Measurements from ENCODE around the gene TSPYL1. TPM values are rescaled to one million over a fixed set of nuclear protein-coding genes. Genes with fewer than 3 reads are reported as not detected.

Gene TSPYL1
- total RNA-seq, 1 experiment from 2014 or later: 70.3 TPM

DNA sequence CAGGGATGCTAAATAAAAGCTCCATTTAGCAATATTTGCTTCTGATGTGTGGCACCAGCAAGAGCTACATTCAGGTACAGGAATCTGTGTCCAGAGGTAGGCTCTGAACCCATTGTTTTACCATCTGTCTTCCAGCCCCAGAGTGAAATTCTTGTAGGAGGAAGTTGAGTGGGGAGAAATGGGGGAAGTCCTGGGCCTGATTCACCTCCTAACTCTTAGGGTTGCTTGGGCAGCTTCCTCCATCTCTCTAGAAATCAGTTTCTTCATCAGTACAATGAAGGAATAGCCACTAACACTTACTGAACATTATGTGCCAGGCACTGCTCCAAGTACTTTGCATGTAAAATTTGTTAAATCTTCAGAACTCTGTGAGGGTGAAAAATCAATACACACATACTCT lies 35.1 kb upstream of the TSPYL1 start:
- ATAC-seq: no peak
- ChIA-PET RAD21 (ENCODE audit: low non-redundant PET in 1 of 2, low total read pairs in 2 of 2, uncharacterized antibody in 2 of 2, unreplicated experiment in 2 of 2) (no interaction called here), CTCF (interaction anchor here (1.1 kb wide), 1 partner anchor 27 kb away, joined by 3 read pairs; no protein-coding TSS in a partner anchor), POLR2A (no interaction called here)
- Histone ChIP-seq H3K9me3 (ENCODE audit: control insufficient read depth in 1 of 2, insufficient read depth in 1 of 2, low read depth in 1 of 2, low read length in 2 of 2) (no peaks in the 10 kb centered on the region), H3K27me3 (ENCODE audit: insufficient read depth, low read length) (no peaks in the 10 kb centered on the region), H3K9ac (ENCODE audit: low read length) (no peak overlapping the region), H4K20me1 (ENCODE audit: insufficient read depth) (no peaks in the 10 kb centered on the region), H3K4me3 (replicated peaks in 1 of 2; ENCODE audit: low read depth in 1 of 2, low read length in 2 of 2) (no peak overlapping the region), H3K4me1 (ENCODE audit: control insufficient read depth in 1 of 2, insufficient read depth in 2 of 2, low read length in 2 of 2) (no peaks in the 10 kb centered on the region), H3K9me2 (ENCODE audit: insufficient read depth) (no peaks in the 10 kb centered on the region; the same call in 1 of the 2 replicates), H2AFZ (ENCODE audit: low read depth, low read length, poor library complexity, severe bottlenecking) (no peak overlapping the region), H3K4me2 (ENCODE audit: low read length) (no peak overlapping the region), H3K27ac (ENCODE audit: low read depth, low read length) (no peak overlapping the region), H3K79me2 (ENCODE audit: insufficient read depth, low read length) (no peaks in the 10 kb centered on the region), H3K36me3 (ENCODE audit: control insufficient read depth in 1 of 2, insufficient read depth in 2 of 2, low read length in 2 of 2) (no peaks in the 10 kb centered on the region)
- intact Hi-C loops (cut with micrococcal nuclease): no loop called here
- TF ChIP-seq, protein P1, sequence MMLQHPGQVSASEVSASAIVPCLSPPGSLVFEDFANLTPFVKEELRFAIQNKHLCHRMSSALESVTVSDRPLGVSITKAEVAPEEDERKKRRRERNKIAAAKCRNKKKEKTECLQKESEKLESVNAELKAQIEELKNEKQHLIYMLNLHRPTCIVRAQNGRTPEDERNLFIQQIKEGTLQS (IDR thresholded peaks at IDR 0.05): no peak
- TF ChIP-seq EGR1 (IDR thresholded peaks at IDR 0.05; ENCODE audit: low read depth) (no peak), EZH2phosphoT487 (IDR thresholded peaks at IDR 0.05; ENCODE audit: borderline replicate concordance) (no peak), ZNF274 (IDR thresholded peaks at IDR 0.05; ENCODE audit: low read depth, low read length) (no peak), POLR2A (IDR thresholded peaks at IDR 0.05; ENCODE audit: borderline replicate concordance, extremely low read depth, insufficient read depth, insufficient read length) (no peak), FOSL1 (IDR thresholded peaks at IDR 0.05; ENCODE audit: low read depth) (no peak), RAD21 (IDR thresholded peaks at IDR 0.05; ENCODE audit: low read depth) (no peak), JUND (IDR thresholded peaks at IDR 0.05) (no peak), ELF1 (IDR thresholded peaks at IDR 0.05; ENCODE audit: borderline replicate concordance, low read depth) (no peak), YY1 (IDR thresholded peaks at IDR 0.05; ENCODE audit: extremely low read depth, insufficient replicate concordance, low read depth, low read length) (no peak), TCF7L2 (IDR thresholded peaks at IDR 0.05; ENCODE audit: borderline replicate concordance, extremely low read depth, insufficient read depth, insufficient read length) (no peak), EZH2 (IDR thresholded peaks at IDR 0.05) (no peak)
- TF ChIP-seq, protein P2, sequence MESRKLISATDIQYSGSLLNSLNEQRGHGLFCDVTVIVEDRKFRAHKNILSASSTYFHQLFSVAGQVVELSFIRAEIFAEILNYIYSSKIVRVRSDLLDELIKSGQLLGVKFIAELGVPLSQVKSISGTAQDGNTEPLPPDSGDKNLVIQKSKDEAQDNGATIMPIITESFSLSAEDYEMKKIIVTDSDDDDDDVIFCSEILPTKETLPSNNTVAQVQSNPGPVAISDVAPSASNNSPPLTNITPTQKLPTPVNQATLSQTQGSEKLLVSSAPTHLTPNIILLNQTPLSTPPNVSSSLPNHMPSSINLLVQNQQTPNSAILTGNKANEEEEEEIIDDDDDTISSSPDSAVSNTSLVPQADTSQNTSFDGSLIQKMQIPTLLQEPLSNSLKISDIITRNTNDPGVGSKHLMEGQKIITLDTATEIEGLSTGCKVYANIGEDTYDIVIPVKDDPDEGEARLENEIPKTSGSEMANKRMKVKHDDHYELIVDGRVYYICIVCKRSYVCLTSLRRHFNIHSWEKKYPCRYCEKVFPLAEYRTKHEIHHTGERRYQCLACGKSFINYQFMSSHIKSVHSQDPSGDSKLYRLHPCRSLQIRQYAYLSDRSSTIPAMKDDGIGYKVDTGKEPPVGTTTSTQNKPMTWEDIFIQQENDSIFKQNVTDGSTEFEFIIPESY (IDR thresholded peaks at IDR 0.05; ENCODE audit: extremely low read depth, insufficient replicate concordance, low read length): no peak
- TF ChIP-seq, protein P3, sequence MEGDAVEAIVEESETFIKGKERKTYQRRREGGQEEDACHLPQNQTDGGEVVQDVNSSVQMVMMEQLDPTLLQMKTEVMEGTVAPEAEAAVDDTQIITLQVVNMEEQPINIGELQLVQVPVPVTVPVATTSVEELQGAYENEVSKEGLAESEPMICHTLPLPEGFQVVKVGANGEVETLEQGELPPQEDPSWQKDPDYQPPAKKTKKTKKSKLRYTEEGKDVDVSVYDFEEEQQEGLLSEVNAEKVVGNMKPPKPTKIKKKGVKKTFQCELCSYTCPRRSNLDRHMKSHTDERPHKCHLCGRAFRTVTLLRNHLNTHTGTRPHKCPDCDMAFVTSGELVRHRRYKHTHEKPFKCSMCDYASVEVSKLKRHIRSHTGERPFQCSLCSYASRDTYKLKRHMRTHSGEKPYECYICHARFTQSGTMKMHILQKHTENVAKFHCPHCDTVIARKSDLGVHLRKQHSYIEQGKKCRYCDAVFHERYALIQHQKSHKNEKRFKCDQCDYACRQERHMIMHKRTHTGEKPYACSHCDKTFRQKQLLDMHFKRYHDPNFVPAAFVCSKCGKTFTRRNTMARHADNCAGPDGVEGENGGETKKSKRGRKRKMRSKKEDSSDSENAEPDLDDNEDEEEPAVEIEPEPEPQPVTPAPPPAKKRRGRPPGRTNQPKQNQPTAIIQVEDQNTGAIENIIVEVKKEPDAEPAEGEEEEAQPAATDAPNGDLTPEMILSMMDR (IDR thresholded peaks at IDR 0.05 in 2 of 3, conservative IDR thresholded peaks at IDR 0.05 in 1 of 3; ENCODE audit: borderline replicate concordance in 1 of 3, insufficient read depth in 1 of 3, low read depth in 2 of 3, low read length in 2 of 3): no peak
- BruUV-seq (replicated peaks): no TSS peak
- DNase-seq (ENCODE audit: low read depth, low spot score): no peak
